OCI-LY7 (cell line): ENCODE measurements around the gene LARGE1. TPM values are rescaled to one million over a fixed set of nuclear protein-coding genes. Genes with fewer than 3 reads are reported as not detected.

Experiments used
- BruUV-seq: library from RNA; stranded (reverse); fragments of 400-500 nt; replicated peaks from 2 replicates; lab custom pipeline; 2021; lab: Mats Ljungman, UMichigan
- CTCF ChIA-PET: fragments of 300-600 bp; sonication (Branson Sonifier 250); formaldehyde crosslinking; loops from one replicate; lab custom pipeline; 2022; ENCODE audit warnings: antibody characterized with exemption; ENCODE audit not compliant: unreplicated experiment; lab: Charles Lee
- POLR2A ChIA-PET: fragments of 300-600 bp; sonication (Branson Sonifier 250); formaldehyde crosslinking; loops from one replicate; lab custom pipeline; 2022; ENCODE audit warnings: antibody characterized with exemption; lab: Charles Lee
- DNase-seq: peaks from one replicate; pipeline ENCODE4 v3.0.0-alpha.2; 2015; ENCODE audit warnings: low spot score
- H2AFZ ChIP-seq: fragments of 200-600 bp; sonication (generic), shearing (Covaris generic); 2 replicates; pipeline ENCODE4 v1.6.1; 2014; ENCODE audit warnings: mild to moderate bottlenecking, antibody characterized with exemption, low read length, moderate library complexity
- H3K27ac ChIP-seq: fragments of 200-600 bp; sonication (generic); 2 replicates; pipeline ENCODE4 v1.5.1; 2014; ENCODE audit warnings: mixed run types, low read depth, mild to moderate bottlenecking, moderate library complexity, low read length, inconsistent platforms; ENCODE audit not compliant: poor library complexity, severe bottlenecking
- H3K36me3 ChIP-seq: fragments of 200-600 bp; sonication (generic); 2 replicates; pipeline ENCODE4 v1.6.1; 2014; ENCODE audit warnings: mild to moderate bottlenecking, antibody characterized with exemption, low read length, moderate library complexity, mixed read lengths; ENCODE audit not compliant: insufficient read depth
- H3K4me1 ChIP-seq: fragments of 200-600 bp; sonication (generic); 2 replicates; pipeline ENCODE4 v1.5.1; 2014; ENCODE audit warnings: mild to moderate bottlenecking, low read length; ENCODE audit not compliant: insufficient read depth, poor library complexity, severe bottlenecking
- H3K4me2 ChIP-seq: fragments of 200-600 bp; sonication (generic); 2 replicates; pipeline ENCODE4 v1.6.1; 2014; ENCODE audit warnings: mild to moderate bottlenecking, low read length
- H3K4me3 ChIP-seq: fragments of 200-600 bp; sonication (generic); 2 replicates; pipeline ENCODE4 v1.5.1; 2014; ENCODE audit warnings: mild to moderate bottlenecking, low read depth, low read length; ENCODE audit not compliant: poor library complexity, severe bottlenecking
- H3K79me2 ChIP-seq: fragments of 200-600 bp; sonication (generic); 2 replicates; pipeline ENCODE4 v1.6.1; 2016; ENCODE audit warnings: low read depth, mild to moderate bottlenecking, low read length, moderate library complexity, mixed read lengths; ENCODE audit not compliant: insufficient read depth
- H3K9me2 ChIP-seq: fragments of 200-600 bp; sonication (generic); 2 replicates; pipeline ENCODE4 v1.6.1; 2016; ENCODE audit warnings: mild to moderate bottlenecking, low read length, mixed read lengths; ENCODE audit not compliant: insufficient read depth
- H3K9me3 ChIP-seq: fragments of 200-600 bp; sonication (generic); 2 replicates; pipeline ENCODE4 v1.6.1; 2014; ENCODE audit warnings: mild to moderate bottlenecking, mixed run types, low read length, mixed read lengths
- H4K20me1 ChIP-seq: fragments of 200-600 bp; sonication (generic); 2 replicates; pipeline ENCODE4 v1.6.1; 2014; ENCODE audit warnings: mild to moderate bottlenecking, antibody characterized with exemption, low read length, moderate library complexity, mixed read lengths; ENCODE audit not compliant: insufficient read depth
- CTCF ChIP-seq: fragments of 200-600 bp; sonication (generic); conservative IDR thresholded peaks from 2 replicates; pipeline ENCODE4 v1.5.1; 2014; ENCODE audit warnings: mild to moderate bottlenecking, antibody characterized with exemption, low read length, moderate library complexity, mixed read lengths
- EZH2phosphoT487 ChIP-seq: fragments of 200-600 bp; sonication (generic); IDR thresholded peaks from 2 replicates; pipeline ENCODE4 v1.6.1; 2018; ENCODE audit warnings: low read depth, borderline replicate concordance, mild to moderate bottlenecking, mixed run types, antibody characterized with exemption, low read length, moderate library complexity, mixed read lengths
- intact Hi-C: fragments of 100-400 bp; cut with micrococcal nuclease; formaldehyde crosslinking; loops from one replicate; pipeline ENCODE4 v1.10.0; 2022; ENCODE audit not compliant: unreplicated experiment
- total RNA-seq, 2 experiments: library from RNA; depleted of rRNA in 1 of 2; stranded (reverse); fragments of >200 nt in 1 of 2; shearing (Covaris generic) in 1 of 2; gene quantifications; 2 replicates each; pipeline ENCODE4 v1.2.3, GENCODE V29; 2014 to 2022

Gene LARGE1
- total RNA-seq, 2 experiments from 2014 or later, result 31.5 to 31.9 TPM

- H2AFZ ChIP-seq, result no peak overlapping the region
- peaks cover 20% of the 10 kb centered on the region; the same call in 1 of the 2 replicates for H3K9me3 ChIP-seq
- H3K27ac ChIP-seq, result no peak overlapping the region
- CTCF ChIA-PET, result no interaction called here
- no peaks in the 10 kb centered on the region for H3K36me3 ChIP-seq
- TF ChIP-seq CTCF (no peak), EZH2phosphoT487 (no peak)
- no peaks in the 10 kb centered on the region for H3K79me2 ChIP-seq
- no peaks in the 10 kb centered on the region for H3K4me1 ChIP-seq
- H3K4me3 ChIP-seq, result no peak overlapping the region
- no peak for DNase-seq
- intact Hi-C loops, result no loop called here
- no peaks in the 10 kb centered on the region for H4K20me1 ChIP-seq
- POLR2A ChIA-PET, result no interaction called here
- H3K9me2 ChIP-seq, result no peaks in the 10 kb centered on the region
- no peak overlapping the region for H3K4me2 ChIP-seq
- no TSS peak for BruUV-seq
Measured at GRCh38 chr22:33381531-33382406, 538.5 kb downstream of the LARGE1 start.

DNA sequence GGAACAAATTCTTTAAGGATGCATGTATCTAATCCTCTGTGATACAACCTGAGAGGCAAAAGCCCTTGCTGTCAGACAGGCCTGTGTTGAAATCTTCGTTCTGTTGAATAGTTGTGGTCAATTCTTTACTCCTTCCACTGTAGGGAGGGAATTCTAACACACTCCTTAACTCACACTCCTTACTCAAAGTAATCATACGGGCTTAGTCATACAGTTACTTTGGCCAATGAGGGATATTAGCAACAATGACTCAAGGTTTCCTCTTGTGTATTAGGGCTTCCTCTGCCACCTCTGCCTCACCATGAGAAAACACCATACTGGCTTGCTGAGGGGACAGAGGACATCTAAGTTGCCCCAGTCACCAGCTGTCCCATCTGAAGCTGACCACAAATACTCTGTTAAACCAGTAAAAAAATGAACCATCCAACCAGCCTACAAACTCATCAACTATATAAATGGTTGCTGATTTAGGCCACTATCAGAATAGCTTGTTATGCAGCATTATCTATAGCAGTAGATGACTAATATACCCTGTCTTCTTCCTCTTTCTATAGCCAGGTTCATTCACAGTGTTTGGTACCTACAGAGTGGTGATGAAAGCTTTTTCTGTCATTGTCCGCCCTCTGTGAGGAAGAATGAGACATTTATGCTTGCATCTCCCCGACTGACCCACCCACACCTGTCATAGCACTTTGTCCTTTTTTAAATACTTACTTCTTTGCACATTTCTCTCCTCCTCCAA lies 539.3 kb downstream of the LARGE1 start:
- POLR2A ChIA-PET, result no interaction called here
- no peaks in the 10 kb centered on the region for H3K4me1 ChIP-seq
- no peak for TF ChIP-seq CTCF
- no peak for TF ChIP-seq EZH2phosphoT487
- BruUV-seq, result no TSS peak
- no peak overlapping the region for H3K4me2 ChIP-seq
- CTCF ChIA-PET, result no interaction called here
- H3K4me3 ChIP-seq, result no peak overlapping the region
- no peak for DNase-seq
- H4K20me1 ChIP-seq, result no peaks in the 10 kb centered on the region
- H3K79me2 ChIP-seq, result no peaks in the 10 kb centered on the region
- H3K9me3 ChIP-seq, result peaks cover 20% of the 10 kb centered on the region; the same call in 1 of the 2 replicates
- no peak overlapping the region for H3K27ac ChIP-seq
- no peaks in the 10 kb centered on the region for H3K36me3 ChIP-seq
- no peak overlapping the region for H2AFZ ChIP-seq
- H3K9me2 ChIP-seq, result no peaks in the 10 kb centered on the region
- intact Hi-C loops, result no loop called here
